Measurements from ENCODE around the gene ATF6. TPM values are rescaled to one million over a fixed set of nuclear protein-coding genes. Genes with fewer than 3 reads are reported as not detected.

Gene ATF6
- total and polyA plus RNA-seq, 2 donors (not counting 3 experiments of a cell fraction or from before 2014, with no cell fraction given): 24.9 to 40.3 TPM

- no TSS peak for BruUV-seq (replicated peaks)
- no peak for DNase-seq (ENCODE audit: low read depth, low spot score)
- no peak overlapping the region for H3K4me2 ChIP-seq (ENCODE audit: insufficient read depth, low read length)
- no peak overlapping the region for H2AFZ ChIP-seq (ENCODE audit: low read depth, low read length)
- no peak overlapping the region for H3K9ac ChIP-seq (replicated peaks; ENCODE audit: extremely low read depth, insufficient read depth, low read length)
- dilution Hi-C loops (cut with MboI; ENCODE audit: extremely low pct_ligation_motif_present, low sequenced_read_pairs) (no loop called here), intact Hi-C loops (cut with micrococcal nuclease) (no loop called here)
- no peak overlapping the region for H3K4me3 ChIP-seq (replicated peaks in 1 of 3; ENCODE audit: insufficient read depth in 1 of 3, low read depth in 1 of 3, low read length in 3 of 3)
- H4K20me1 ChIP-seq (replicated peaks; ENCODE audit: control insufficient read depth, extremely low read depth, insufficient read depth, low read length): no peaks in the 10 kb centered on the region
- FAIRE-seq: no peak
- no peaks in the 10 kb centered on the region for H3K9me1 ChIP-seq (replicated peaks; ENCODE audit: control insufficient read depth, extremely low read depth, insufficient read depth, low read length)
- H3K4me1 ChIP-seq (ENCODE audit: control insufficient read depth, extremely low read depth, insufficient read depth, low read length): no peaks in the 10 kb centered on the region
- H3K27ac ChIP-seq (ENCODE audit: insufficient read depth, low read depth, low read length): no peak overlapping the region
- no peak for TF ChIP-seq EZH2 (IDR thresholded peaks at IDR 0.05; ENCODE audit: borderline replicate concordance, low read depth, low read length, severe bottlenecking)
- no peak for TF ChIP-seq POLR2A (IDR thresholded peaks at IDR 0.05; ENCODE audit: low read depth, low read length)
- TF ChIP-seq POLR2AphosphoS5 (IDR thresholded peaks at IDR 0.05; ENCODE audit: insufficient read depth, low read depth, low read length): no peak
- no peaks in the 10 kb centered on the region for H3K27me3 ChIP-seq (ENCODE audit: control insufficient read depth in 2 of 2, insufficient read depth in 2 of 2, low read length in 2 of 2)
- CTCF ChIA-PET: interaction anchor here (1.0 to 1.5 kb wide), 4 partner anchors 17 to 213 kb away, joined by 3 to 7 read pairs (median 4); no protein-coding TSS in a partner anchor
- POLR2A ChIA-PET: no interaction called here
- no peaks in the 10 kb centered on the region for H3K79me2 ChIP-seq (ENCODE audit: control insufficient read depth, insufficient read depth, low read length)
- H3K9me3 ChIP-seq (replicated peaks; ENCODE audit: control insufficient read depth, insufficient read depth, low read length): no peaks in the 10 kb centered on the region
- H3K36me3 ChIP-seq (ENCODE audit: control insufficient read depth in 2 of 2, extremely low read depth in 1 of 2, insufficient read depth in 2 of 2, low read length in 2 of 2): peaks cover 4 to 9% of the 10 kb centered on the region in 2 experiments
Measured at GRCh38 chr1:161824618-161825017, 58.5 kb downstream of the ATF6 start.

- FAIRE-seq (no peak), DNase-seq (ENCODE audit: low read depth, low spot score) (no peak)
- Histone ChIP-seq H4K20me1 (replicated peaks; ENCODE audit: control insufficient read depth, extremely low read depth, insufficient read depth, low read length) (no peaks in the 10 kb centered on the region), H2AFZ (ENCODE audit: low read depth, low read length) (no peak overlapping the region), H3K4me1 (ENCODE audit: control insufficient read depth, extremely low read depth, insufficient read depth, low read length) (no peaks in the 10 kb centered on the region), H3K79me2 (ENCODE audit: control insufficient read depth, insufficient read depth, low read length) (no peaks in the 10 kb centered on the region), H3K27ac (ENCODE audit: insufficient read depth, low read depth, low read length) (no peak overlapping the region), H3K9ac (replicated peaks; ENCODE audit: extremely low read depth, insufficient read depth, low read length) (no peak overlapping the region), H3K9me3 (replicated peaks; ENCODE audit: control insufficient read depth, insufficient read depth, low read length) (no peaks in the 10 kb centered on the region), H3K4me3 (replicated peaks in 1 of 3; ENCODE audit: insufficient read depth in 1 of 3, low read depth in 1 of 3, low read length in 3 of 3) (no peak overlapping the region), H3K36me3 (ENCODE audit: control insufficient read depth in 2 of 2, extremely low read depth in 1 of 2, insufficient read depth in 2 of 2, low read length in 2 of 2) (peaks cover 2 to 6% of the 10 kb centered on the region in 2 experiments), H3K9me1 (replicated peaks; ENCODE audit: control insufficient read depth, extremely low read depth, insufficient read depth, low read length) (no peaks in the 10 kb centered on the region), H3K27me3 (ENCODE audit: control insufficient read depth in 2 of 2, insufficient read depth in 2 of 2, low read length in 2 of 2) (no peaks in the 10 kb centered on the region), H3K4me2 (ENCODE audit: insufficient read depth, low read length) (no peak overlapping the region)
- ChIA-PET POLR2A (interaction anchor here (0.5 kb wide), 1 partner anchor 37 kb away, joined by 4 read pairs; no protein-coding TSS in a partner anchor), CTCF (interaction anchor here (0.7 to 1.2 kb wide), 3 partner anchors 10 to 33 kb away, joined by 3 to 5 read pairs (median 3); no protein-coding TSS in a partner anchor)
- intact Hi-C loops (cut with micrococcal nuclease) (no loop called here), dilution Hi-C loops (cut with MboI; ENCODE audit: extremely low pct_ligation_motif_present, low sequenced_read_pairs) (no loop called here)
- TF ChIP-seq EZH2 (IDR thresholded peaks at IDR 0.05; ENCODE audit: borderline replicate concordance, low read depth, low read length, severe bottlenecking) (no peak), POLR2A (IDR thresholded peaks at IDR 0.05; ENCODE audit: low read depth, low read length) (no peak), POLR2AphosphoS5 (IDR thresholded peaks at IDR 0.05; ENCODE audit: insufficient read depth, low read depth, low read length) (no peak), GATA2 (IDR thresholded peaks at IDR 0.05; ENCODE audit: insufficient read depth, insufficient read length, low read depth, low read length) (no peak), JUN (IDR thresholded peaks at IDR 0.05; ENCODE audit: borderline replicate concordance, insufficient read depth, insufficient read length, low read depth) (no peak), MAX (IDR thresholded peaks at IDR 0.05; ENCODE audit: insufficient read depth, insufficient read length) (no peak), CTCF (IDR thresholded peaks at IDR 0.05; ENCODE audit: extremely low read depth in 1 of 2, insufficient read depth in 1 of 2, low read depth in 1 of 2, low read length in 2 of 2) (no peak), FOS (IDR thresholded peaks at IDR 0.05; ENCODE audit: borderline replicate concordance, insufficient read depth, low read length) (no peak), MYC (IDR thresholded peaks at IDR 0.05; ENCODE audit: low read depth, low read length) (no peak)
- no TSS peak for BruUV-seq (replicated peaks)
Measured at GRCh38 chr1:161825831-161826230, 59.7 kb downstream of the ATF6 start.

All from endothelial cell of umbilical vein (primary cell).